Ishikawa (cell line): ENCODE data around the gene GABPB1.

Experiments used
- CEBPB ChIP-seq: IDR thresholded peaks from 2 replicates; pipeline ENCODE4 v1.6.1; 2012
- CREB1 ChIP-seq: IDR thresholded peaks from 2 replicates; pipeline ENCODE4 v1.6.1; 2012; ENCODE audit warnings: low read depth
- EGR1 ChIP-seq: IDR thresholded peaks from 2 replicates; pipeline ENCODE4 v1.6.1; 2012
- EP300 ChIP-seq: IDR thresholded peaks from 2 replicates; pipeline ENCODE4 v1.6.1; 2012; ENCODE audit warnings: borderline replicate concordance
- FOXM1 ChIP-seq: IDR thresholded peaks from 2 replicates; pipeline ENCODE4 v1.6.1; 2012; ENCODE audit warnings: low read depth, borderline replicate concordance
- MAX ChIP-seq: IDR thresholded peaks from 2 replicates; pipeline ENCODE4 v1.6.1; 2012
- NFIC ChIP-seq: IDR thresholded peaks from 2 replicates; pipeline ENCODE4 v1.6.1; 2012
- RAD21 ChIP-seq: IDR thresholded peaks from 2 replicates; pipeline ENCODE4 v1.6.1; 2012; ENCODE audit warnings: low read depth
- REST ChIP-seq: IDR thresholded peaks from 2 replicates; pipeline ENCODE4 v1.6.1; 2012; ENCODE audit warnings: low read depth, mild to moderate bottlenecking
- TAF1 ChIP-seq: IDR thresholded peaks from 2 replicates; pipeline ENCODE4 v1.6.1; 2012; ENCODE audit warnings: low read depth, mild to moderate bottlenecking
- TCF12 ChIP-seq: IDR thresholded peaks from 2 replicates; pipeline ENCODE4 v1.6.1; 2012; ENCODE audit warnings: low read depth
- TEAD4 ChIP-seq: IDR thresholded peaks from 2 replicates; pipeline ENCODE4 v1.6.1; 2012
- YY1 ChIP-seq: IDR thresholded peaks from 2 replicates; pipeline ENCODE4 v1.6.1; 2012; ENCODE audit warnings: low read depth
- ZBTB7A ChIP-seq: IDR thresholded peaks from 2 replicates; pipeline ENCODE4 v1.6.1; 2012; ENCODE audit warnings: low read depth
- TF ChIP-seq, protein P1 (sequence below): IDR thresholded peaks from 2 replicates; pipeline ENCODE4 v1.6.1; 2012

The GABPB1 gene

DNA sequence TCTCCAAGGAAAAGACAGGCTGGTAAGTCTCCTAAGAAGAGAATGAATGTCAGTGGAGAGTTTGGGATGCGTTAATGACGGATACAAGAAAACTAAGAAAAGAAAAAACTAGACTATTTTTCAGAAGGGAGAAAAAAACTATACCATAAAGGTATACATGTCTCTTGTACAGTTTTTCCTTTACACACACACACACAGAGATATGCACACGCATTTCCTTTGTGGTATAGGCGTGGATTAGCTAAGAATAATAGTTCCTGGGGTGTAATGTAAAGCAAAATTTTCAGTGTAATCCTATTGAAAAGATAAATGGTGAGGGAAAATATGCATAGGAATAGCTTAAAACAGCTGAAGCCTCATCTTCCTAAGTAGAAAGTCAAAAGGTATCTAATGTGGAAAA is 36.3 kb downstream of the GABPB1 start:
- TF ChIP-seq NFIC (no peak), TEAD4 (no peak), FOXM1 (no peak), TCF12 (no peak), MAX (no peak), REST (no peak), TAF1 (no peak), CEBPB (no peak), RAD21 (no peak), ZBTB7A (no peak), EP300 (no peak), EGR1 (no peak)
- TF ChIP-seq, protein P1, sequence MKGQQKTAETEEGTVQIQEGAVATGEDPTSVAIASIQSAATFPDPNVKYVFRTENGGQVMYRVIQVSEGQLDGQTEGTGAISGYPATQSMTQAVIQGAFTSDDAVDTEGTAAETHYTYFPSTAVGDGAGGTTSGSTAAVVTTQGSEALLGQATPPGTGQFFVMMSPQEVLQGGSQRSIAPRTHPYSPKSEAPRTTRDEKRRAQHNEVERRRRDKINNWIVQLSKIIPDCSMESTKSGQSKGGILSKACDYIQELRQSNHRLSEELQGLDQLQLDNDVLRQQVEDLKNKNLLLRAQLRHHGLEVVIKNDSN, result no peak

- TF ChIP-seq RAD21, result peak; percentile 73
- no peak for TF ChIP-seq YY1
- TF ChIP-seq, protein P1, result no peak
These were observed 39.0 kb downstream of the GABPB1 start for GRCh38 chr15:50315814-50316630.

DNA sequence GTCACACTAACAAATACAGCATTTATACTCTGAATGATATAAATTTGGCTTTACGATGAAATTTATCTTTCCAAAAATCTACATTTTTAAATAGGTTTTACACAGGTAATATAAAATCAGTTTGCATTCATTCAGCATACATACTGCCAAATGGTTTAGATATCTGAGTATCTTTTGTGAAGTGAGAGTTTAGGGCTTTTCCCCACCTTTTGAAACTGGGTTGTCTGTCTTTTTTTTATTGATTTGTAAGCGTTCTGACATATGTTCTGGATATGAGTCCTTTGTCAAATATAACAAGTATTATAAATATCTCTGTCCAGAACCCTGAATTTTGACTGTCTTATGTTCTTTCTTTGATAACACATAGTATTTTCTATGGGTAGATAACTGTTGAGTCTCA is 42.4 kb downstream of the GABPB1 start:
- TF ChIP-seq NFIC (no peak), TEAD4 (no peak), RAD21 (no peak), CREB1 (no peak), ZBTB7A (no peak), TCF12 (no peak), MAX (no peak), EGR1 (no peak), TAF1 (no peak), FOXM1 (no peak)
- TF ChIP-seq, protein P1, result no peak

DNA sequence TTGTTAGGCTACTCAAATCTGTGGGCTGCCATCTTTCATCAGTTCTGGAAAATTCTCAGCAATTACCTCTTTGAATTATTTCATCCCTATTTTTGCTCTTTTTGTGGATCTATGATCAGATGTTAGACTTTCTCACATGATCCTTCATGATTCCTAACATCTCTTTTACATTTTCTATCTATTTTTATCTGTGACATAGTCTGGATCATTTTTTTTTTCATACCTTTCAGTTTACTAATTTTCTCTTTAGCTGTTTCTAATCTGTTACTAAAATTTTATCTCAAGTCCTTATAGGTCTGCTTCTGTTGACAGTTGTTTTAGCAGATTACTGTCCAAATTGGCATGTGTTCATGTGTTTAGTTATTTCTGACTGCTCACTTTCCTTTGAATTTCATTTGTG is 47.2 kb downstream of the GABPB1 start:
- TF ChIP-seq CREB1, result no peak
- TF ChIP-seq TEAD4, result no peak
- TF ChIP-seq, protein P1, result no peak
- no peak for TF ChIP-seq ZBTB7A
- no peak for TF ChIP-seq TAF1
- TF ChIP-seq TCF12, result no peak
- TF ChIP-seq FOXM1, result no peak
- no peak for TF ChIP-seq EGR1
- no peak for TF ChIP-seq YY1
- TF ChIP-seq CEBPB, result no peak
- TF ChIP-seq EP300, result no peak
- no peak for TF ChIP-seq REST
- TF ChIP-seq NFIC, result no peak
- TF ChIP-seq RAD21, result no peak
- no peak for TF ChIP-seq MAX

DNA sequence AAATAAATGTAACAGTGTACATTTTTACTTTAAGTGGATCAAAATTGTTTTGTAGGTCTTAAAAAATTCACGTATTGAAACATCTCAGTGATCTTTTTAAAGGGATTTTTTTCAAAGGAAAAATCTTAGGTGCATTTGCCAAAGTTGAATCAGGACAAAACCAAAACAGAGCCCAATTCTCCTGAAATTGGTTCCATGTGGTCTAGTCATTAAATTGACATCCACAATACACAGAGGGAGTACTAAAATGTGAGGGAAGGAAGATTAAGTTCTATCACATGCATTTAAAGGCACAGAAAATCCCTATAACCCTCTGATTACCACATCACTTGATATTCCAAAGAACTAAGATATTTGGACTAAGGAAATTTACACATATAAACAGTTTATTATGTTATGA is 50.2 kb downstream of the GABPB1 start:
- no peak for TF ChIP-seq MAX
- no peak for TF ChIP-seq RAD21
- TF ChIP-seq EP300, result no peak
- TF ChIP-seq CREB1, result no peak
- no peak for TF ChIP-seq TEAD4
- no peak for TF ChIP-seq CEBPB
- no peak for TF ChIP-seq TAF1
- TF ChIP-seq NFIC, result no peak
- TF ChIP-seq ZBTB7A, result no peak
- TF ChIP-seq, protein P1, result no peak
- TF ChIP-seq REST, result no peak
- no peak for TF ChIP-seq YY1
- TF ChIP-seq EGR1, result no peak
- no peak for TF ChIP-seq TCF12
